ENCODE data around the gene LGALS14. TPM values are rescaled to one million over a fixed set of nuclear protein-coding genes. Genes with fewer than 3 reads are reported as not detected.

The LGALS14 gene, protein sequence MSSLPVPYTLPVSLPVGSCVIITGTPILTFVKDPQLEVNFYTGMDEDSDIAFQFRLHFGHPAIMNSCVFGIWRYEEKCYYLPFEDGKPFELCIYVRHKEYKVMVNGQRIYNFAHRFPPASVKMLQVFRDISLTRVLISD
- total RNA-seq (ENCODE audit: low replicate concordance) = 0.08 TPM in 1 of 2 replicates, not detected in the other

DNA sequence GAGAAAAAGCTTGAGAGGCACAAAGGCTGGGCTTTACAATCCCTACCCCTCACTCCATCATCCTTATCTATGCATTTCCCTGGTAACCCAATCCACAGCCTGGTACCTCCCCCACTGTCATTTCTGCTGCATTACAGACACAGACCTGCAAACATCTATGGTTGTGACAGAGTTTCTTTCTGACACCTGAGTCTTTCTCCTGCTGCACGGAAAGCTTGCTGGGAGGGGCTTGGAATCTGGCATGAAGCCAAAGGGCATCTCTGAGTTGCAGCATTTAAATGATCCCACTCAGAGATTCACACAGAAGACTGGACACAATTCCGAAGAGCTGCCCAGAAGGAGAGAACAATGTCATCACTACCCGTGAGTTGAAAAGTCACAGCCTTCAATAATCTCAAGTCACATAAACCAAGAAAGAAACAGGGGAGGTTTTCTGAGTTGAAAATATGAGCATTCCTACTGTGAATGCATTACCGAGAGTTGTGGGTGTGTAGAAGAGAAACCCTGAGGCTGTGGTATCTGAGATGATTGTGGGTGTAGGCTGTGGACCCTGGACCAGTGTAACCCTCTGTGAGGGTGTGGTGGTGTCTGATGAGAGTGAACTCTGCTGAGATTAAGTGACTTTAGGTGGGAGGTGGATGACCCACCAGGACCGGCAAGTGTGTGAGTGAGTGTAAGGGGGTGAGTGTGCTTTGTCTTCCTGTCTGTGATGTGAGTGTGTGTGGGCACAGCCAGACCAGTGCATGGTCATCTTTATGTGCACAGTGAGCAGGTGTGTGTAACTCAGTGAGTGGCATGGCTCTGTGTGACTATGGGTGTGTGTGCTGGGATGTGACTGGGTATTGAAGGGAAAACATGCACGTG lies at the start of gene LGALS14:
Gene LGALS14, plus strand, starts transcription at position 301 of the 864 bp plus-strand sequence. Its CDS starts 48 bp downstream, at position 349.

DNA sequence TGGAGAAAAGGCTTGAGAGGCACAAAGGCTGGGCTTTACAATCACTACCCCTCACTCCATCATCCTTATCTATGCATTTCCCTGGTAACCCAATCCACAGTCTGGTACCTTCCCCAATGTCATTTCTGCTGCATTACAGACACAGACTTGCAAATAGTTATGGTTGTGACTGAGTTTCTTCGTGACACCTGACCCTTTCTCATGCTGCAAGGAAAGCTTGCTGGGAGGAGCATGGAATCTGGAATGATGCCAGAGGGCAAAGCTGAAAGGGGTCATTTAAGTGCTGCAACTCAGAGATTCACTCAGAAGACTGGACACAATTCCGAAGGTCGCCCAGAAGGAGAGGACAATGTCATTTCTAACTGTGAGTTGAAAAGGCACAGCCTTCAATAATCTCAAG lies 48.7 kb upstream of the LGALS14 start, which contains the start of gene LGALS16:
Gene LGALS16, plus strand, starts transcription at position 301 of the 400 bp plus-strand sequence. Its CDS starts 49 bp downstream, at position 350.

DNA sequence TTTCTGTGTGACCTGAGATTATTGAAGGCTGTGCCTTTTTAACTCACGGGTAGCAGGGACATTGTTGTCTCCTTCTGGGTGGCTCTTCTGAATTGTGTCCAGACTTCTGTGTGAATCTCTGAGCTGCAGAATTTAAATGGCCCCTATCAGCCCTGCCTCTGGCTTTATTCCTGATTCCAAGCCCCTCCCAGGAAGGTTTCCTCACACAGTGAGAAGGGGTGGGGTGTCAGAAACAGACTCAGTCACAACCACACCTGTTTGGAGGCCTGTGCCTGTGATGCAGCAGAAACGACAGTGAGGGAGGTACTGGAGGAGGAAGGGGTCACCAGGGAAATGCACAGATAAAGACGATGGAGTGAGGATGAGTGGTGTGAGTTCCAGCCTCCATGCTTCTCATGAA lies 33.6 kb downstream of the LGALS14 start, which contains the start of gene CLC:
Gene CLC, minus strand, starts transcription at position 139 of the 400 bp plus-strand sequence. Its CDS starts 77 bp downstream, at position 62.

Other genes with a start within 250 kb of the LGALS14 start
- 46.9 and 63.3 TPM in 2 replicates for gene TIMM50, start 223.6 kb upstream of the LGALS14 start, total RNA-seq (ENCODE audit: low replicate concordance)
- gene DLL3, start 205.5 kb upstream of the LGALS14 start, total RNA-seq (ENCODE audit: low replicate concordance) = 0.08 TPM in 1 of 2 replicates, not detected in the other
- gene SELENOV, start 189.3 kb upstream of the LGALS14 start, total RNA-seq (ENCODE audit: low replicate concordance) = not detected in 2 replicates
- gene EID2B, start 171.6 kb upstream of the LGALS14 start, total RNA-seq (ENCODE audit: low replicate concordance) = 2.0 and 2.9 TPM in 2 replicates
- gene EID2, start 164.3 kb upstream of the LGALS14 start, total RNA-seq (ENCODE audit: low replicate concordance) = 3.3 and 13.4 TPM in 2 replicates
- not detected in 2 replicates for gene LGALS13, start 102.0 kb upstream of the LGALS14 start, total RNA-seq (ENCODE audit: low replicate concordance)
- gene LGALS16, start 48.6 kb upstream of the LGALS14 start, total RNA-seq (ENCODE audit: low replicate concordance) = not detected in 2 replicates
- gene CLC, start 33.5 kb downstream of the LGALS14 start, total RNA-seq (ENCODE audit: low replicate concordance) = not detected in 2 replicates
- not detected in 2 replicates for gene LEUTX, start 74.4 kb downstream of the LGALS14 start, total RNA-seq (ENCODE audit: low replicate concordance)
- gene DYRK1B, start 129.7 kb downstream of the LGALS14 start, total RNA-seq (ENCODE audit: low replicate concordance) = 9.0 and 11.7 TPM in 2 replicates
- 232 and 277 TPM in 2 replicates for gene FBL, start 141.9 kb downstream of the LGALS14 start, total RNA-seq (ENCODE audit: low replicate concordance)
- gene FCGBP, start 230.2 kb downstream of the LGALS14 start, total RNA-seq (ENCODE audit: low replicate concordance) = 0.15 and 2.7 TPM in 2 replicates